ENCODE data around the gene KISS1.

GRCh38 chr1:204241050-204241449 lies 44.8 kb upstream of the KISS1 start:
- no peak for TF ChIP-seq CTCF (IDR thresholded peaks at IDR 0.05)
- no peak for TF ChIP-seq POLR2A (IDR thresholded peaks at IDR 0.05)

Data from adrenal gland (tissue), 5 donors.